Subcutaneous adipose tissue (tissue), 4 donors: ENCODE results near the gene C17orf113. TPM values are rescaled to one million over a fixed set of nuclear protein-coding genes. Genes with fewer than 3 reads are reported as not detected.

Experiments used
- CTCF ChIP-seq: fragments of 450-650 bp; IDR thresholded peaks from one replicate; pipeline ENCODE4 v1.5.1; 2016; ENCODE audit warnings: low read depth, mild to moderate bottlenecking, control low read depth, antibody characterized with exemption, moderate library complexity
- total RNA-seq, 4 donors: library from RNA; depleted of rRNA; stranded (reverse); fragments of >200 nt; gene quantifications; one replicate each; pipeline ENCODE4 v1.1.0, GENCODE V29; 2016

C17orf113 gene
- total RNA-seq, 4 donors from 2014 or later: 0.17 to 1.7 (median 0.44) TPM; not detected in 1

DNA sequence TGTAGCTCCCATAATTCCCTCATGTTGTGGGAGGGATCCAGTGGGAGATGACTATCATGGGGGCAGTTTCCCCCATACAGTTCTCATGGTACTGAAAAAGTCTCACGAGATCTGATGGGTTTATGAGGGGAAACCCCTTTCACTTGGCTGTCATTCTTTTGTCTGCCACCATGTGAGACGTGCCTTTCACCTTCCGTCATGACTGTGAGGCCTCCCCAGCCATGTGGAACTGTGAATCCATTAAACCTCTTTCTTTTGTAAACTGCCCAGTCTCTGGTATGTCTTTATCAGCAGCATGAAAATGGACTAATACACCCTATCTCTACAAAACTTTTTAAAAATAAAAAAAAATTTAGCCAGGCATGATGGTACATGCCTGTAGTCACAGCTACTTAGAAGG lies 6.2 kb upstream of the C17orf113 start:
- TF ChIP-seq CTCF: no peak

DNA sequence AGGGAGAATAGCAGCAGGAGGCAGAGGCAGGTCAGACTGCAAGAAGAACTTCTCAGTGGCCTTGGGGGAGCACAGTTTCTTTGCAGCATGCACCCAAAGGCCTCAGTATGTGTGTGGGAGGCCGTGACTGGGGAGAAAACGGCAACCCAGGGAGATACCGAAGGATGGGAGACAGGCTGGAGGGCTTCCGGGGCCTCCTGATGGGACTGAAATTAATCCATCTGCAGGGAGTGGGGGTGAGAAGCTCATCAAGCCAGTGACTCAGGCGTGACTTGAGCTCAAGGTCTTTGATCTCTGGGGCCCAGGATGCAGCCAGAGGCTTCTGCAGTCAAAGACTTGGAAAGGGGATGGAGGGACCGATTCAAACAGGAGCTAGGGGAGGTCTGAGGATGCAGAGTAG lies 5.1 kb upstream of the C17orf113 start:
- TF ChIP-seq CTCF: no peak

DNA sequence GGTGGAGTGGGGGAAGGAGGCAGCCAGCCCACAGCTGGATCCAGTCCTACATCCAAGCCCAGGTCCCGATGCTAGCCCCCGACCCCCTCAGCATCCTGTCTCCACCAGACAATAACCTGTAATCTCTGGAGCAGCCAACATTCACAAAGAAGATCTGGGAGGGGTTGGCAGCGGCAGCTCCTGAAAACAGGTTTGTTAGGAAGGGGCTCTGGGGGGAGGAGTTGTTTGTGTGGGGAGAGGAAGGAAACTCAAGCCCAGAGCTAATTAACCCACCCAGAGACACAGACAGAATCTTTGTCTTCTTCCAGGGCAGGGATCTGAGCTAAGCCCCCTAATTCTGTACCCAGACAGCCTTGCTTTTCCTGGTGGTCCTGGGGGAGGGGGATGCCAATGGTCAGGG lies 4.6 kb upstream of the C17orf113 start:
- no peak for TF ChIP-seq CTCF

- TF ChIP-seq CTCF: no peak
These were observed 3.5 kb upstream of the C17orf113 start for GRCh38 chr17:42053731-42054500.

GRCh38 chr17:42052346-42052877 lies 2.0 kb upstream of the C17orf113 start:
- no peak for TF ChIP-seq CTCF

GRCh38 chr17:42051645-42052044 lies 1.2 kb upstream of the C17orf113 start:
- TF ChIP-seq CTCF: no peak

DNA sequence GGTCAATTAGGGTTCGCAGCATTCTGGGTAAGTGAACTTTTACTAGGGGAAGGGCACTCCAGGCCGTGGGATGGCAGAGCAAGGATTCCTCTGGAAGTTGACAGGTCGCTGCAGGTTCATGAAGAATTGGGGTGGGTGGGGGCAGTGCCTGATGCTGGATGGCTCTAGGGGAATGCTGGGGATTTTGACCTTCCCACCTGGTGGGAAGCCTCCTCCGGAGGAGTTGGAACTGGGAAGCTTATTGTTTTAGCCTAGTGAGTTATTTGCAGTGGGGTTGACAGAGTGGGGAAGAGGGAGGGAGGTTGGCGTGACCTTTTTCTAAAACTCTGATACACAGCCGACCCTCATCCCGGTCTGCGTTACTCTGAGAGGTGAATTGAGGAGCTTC lies 606 bp upstream of the C17orf113 start:
- no peak for TF ChIP-seq CTCF
